ENCODE results near the gene TP73. TPM values are rescaled to one million over a fixed set of nuclear protein-coding genes. Genes with fewer than 3 reads are reported as not detected.

Gene TP73
- total RNA-seq, 1 donor from 2014 or later, result not detected

DNA sequence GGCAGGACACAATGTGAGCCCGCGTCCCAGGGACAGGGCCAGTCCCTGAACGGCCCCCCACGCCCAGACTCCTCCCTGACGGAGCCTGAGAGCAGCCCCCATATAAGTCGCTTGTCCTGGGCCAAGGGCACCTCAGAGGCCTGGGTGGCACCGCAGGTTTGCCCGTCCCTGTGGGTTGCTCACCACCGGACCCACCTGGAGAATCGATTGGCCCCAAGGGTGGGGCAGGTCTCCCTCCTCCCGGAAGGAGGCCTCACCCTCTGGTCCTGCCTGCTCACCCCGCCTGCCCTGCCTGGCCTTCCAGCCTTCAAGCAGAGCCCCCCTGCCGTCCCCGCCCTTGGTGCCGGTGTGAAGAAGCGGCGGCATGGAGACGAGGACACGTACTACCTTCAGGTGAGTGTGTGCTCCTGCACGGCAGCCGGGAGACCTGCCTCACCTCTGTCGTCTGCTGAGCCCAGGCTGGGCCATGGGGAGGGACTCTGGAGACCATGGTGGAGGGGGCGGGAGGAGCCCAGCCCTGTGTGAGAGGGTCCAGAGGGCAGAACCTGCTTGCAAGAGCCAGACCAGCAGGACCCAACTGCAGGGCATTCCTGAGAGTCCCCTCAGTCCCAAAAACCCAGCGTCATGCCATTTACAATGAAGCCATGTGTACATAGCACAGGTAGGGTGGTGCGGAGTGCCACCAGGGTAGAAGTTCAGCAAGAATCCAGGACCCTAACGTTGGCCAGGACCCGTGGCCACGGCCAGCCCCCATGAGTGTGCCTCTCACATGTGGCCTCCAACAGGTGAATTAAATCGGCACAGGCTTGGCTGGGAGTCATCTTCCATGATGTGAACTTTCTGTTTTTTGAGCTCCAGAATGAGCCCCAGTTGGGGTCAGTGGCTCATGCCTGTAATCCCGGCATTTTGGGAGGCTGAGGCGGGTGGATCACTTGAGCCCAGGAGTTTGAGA is 75.8 kb downstream of the TP73 start:
- H3K4me3 Mint-ChIP-seq (ENCODE audit: unreplicated experiment), result no peak overlapping the region
- TF ChIP-seq, protein P1, sequence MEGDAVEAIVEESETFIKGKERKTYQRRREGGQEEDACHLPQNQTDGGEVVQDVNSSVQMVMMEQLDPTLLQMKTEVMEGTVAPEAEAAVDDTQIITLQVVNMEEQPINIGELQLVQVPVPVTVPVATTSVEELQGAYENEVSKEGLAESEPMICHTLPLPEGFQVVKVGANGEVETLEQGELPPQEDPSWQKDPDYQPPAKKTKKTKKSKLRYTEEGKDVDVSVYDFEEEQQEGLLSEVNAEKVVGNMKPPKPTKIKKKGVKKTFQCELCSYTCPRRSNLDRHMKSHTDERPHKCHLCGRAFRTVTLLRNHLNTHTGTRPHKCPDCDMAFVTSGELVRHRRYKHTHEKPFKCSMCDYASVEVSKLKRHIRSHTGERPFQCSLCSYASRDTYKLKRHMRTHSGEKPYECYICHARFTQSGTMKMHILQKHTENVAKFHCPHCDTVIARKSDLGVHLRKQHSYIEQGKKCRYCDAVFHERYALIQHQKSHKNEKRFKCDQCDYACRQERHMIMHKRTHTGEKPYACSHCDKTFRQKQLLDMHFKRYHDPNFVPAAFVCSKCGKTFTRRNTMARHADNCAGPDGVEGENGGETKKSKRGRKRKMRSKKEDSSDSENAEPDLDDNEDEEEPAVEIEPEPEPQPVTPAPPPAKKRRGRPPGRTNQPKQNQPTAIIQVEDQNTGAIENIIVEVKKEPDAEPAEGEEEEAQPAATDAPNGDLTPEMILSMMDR (IDR thresholded peaks at IDR 0.05; ENCODE audit: unreplicated experiment), result no peak
- no peaks in the 10 kb centered on the region for H3K9me3 Mint-ChIP-seq (ENCODE audit: unreplicated experiment)
- no peak overlapping the region for H3K27ac Mint-ChIP-seq (ENCODE audit: unreplicated experiment)
- H3K4me1 Mint-ChIP-seq (ENCODE audit: unreplicated experiment), result no peaks in the 10 kb centered on the region
- H3K36me3 Mint-ChIP-seq (ENCODE audit: low read depth, unreplicated experiment), result no peaks in the 10 kb centered on the region
- no peak for DNase-seq (ENCODE audit: low spot score)
- H3K27me3 Mint-ChIP-seq (ENCODE audit: unreplicated experiment), result peaks cover 7% of the 10 kb centered on the region

DNA sequence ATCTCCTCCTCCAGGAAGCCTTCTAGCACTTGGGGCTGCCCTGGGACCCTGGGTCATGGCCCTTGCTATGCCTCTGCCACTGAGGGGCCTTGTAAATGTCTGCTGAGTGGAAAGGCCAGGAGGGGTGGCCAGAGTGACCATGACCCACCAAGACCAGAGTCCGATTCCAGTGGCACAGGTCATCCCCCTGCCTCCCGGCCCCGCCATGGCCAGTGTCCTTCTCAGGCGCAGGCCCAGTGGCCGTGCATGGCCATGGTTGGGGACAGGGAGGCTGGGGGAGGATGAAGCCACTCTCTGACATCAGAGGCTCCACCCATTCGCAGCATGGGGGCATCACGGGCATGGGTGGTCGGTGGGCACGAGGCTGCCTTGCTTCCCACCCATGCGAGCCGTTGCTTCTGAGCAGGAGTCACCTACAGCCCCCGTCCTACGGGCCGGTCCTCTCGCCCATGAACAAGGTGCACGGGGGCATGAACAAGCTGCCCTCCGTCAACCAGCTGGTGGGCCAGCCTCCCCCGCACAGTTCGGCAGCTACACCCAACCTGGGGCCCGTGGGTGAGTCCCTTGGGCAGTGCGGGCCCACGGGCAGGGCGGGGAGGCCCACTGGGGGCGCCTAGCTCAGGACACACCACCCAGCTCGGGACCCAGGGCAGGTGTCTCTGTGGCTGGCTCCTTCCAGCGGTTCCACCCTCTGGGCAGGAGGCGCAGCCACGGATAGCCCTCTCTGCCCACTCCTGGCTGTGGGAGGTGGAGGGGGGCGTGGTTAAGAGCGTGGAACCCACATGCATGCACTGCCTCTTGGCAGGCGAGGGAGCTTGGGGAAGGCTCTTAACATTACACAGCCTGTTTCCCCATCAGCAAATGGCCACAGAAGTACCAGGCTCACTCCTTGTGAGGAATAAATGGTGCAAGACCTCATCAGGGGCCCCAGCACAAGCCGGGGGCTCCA is 77.6 kb downstream of the TP73 start:
- no peaks in the 10 kb centered on the region for H3K36me3 Mint-ChIP-seq (ENCODE audit: low read depth, unreplicated experiment)
- no peak for DNase-seq (ENCODE audit: low spot score)
- TF ChIP-seq, protein P1 (IDR thresholded peaks at IDR 0.05; ENCODE audit: unreplicated experiment), result no peak
- no peak overlapping the region for H3K27ac Mint-ChIP-seq (ENCODE audit: unreplicated experiment)
- H3K9me3 Mint-ChIP-seq (ENCODE audit: unreplicated experiment), result no peaks in the 10 kb centered on the region
- H3K27me3 Mint-ChIP-seq (ENCODE audit: unreplicated experiment), result peaks cover 10% of the 10 kb centered on the region
- H3K4me1 Mint-ChIP-seq (ENCODE audit: unreplicated experiment), result no peaks in the 10 kb centered on the region
- H3K4me3 Mint-ChIP-seq (ENCODE audit: unreplicated experiment), result no peak overlapping the region

DNA sequence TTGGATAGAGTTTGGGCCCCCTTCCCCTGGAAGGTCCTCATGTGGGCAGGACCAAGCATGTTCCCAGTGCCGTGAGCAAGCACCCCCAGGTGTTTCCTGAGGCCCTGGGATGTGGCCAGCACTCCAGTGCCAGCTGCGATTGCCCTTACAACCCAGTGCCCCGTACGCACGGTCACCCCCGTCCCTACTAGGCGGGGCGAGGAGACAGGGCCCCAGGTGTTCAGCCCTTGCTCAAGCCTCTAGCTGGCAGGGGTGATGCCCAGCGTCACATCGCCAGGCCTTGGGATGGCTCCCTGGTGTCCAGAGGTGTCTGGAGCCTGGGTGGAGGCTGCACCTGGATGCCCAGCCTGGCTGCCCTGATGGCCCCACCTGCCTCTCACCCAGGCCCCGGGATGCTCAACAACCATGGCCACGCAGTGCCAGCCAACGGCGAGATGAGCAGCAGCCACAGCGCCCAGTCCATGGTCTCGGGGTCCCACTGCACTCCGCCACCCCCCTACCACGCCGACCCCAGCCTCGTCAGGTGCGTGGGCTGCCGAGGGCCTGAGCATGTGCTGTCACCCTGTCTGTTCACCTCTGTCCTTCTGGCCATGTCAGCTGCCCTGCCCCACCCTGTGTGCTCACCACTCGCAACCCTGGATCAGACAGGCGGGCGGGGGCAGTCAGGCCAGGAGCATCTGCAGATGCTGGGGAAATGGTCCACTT is 78.4 kb downstream of the TP73 start:
- Mint-ChIP-seq H3K27me3 (ENCODE audit: unreplicated experiment) (peaks cover 9% of the 10 kb centered on the region), H3K4me1 (ENCODE audit: unreplicated experiment) (no peaks in the 10 kb centered on the region), H3K9me3 (ENCODE audit: unreplicated experiment) (no peaks in the 10 kb centered on the region), H3K27ac (ENCODE audit: unreplicated experiment) (no peak overlapping the region), H3K4me3 (ENCODE audit: unreplicated experiment) (no peak overlapping the region), H3K36me3 (ENCODE audit: low read depth, unreplicated experiment) (peaks cover under 1% of the 10 kb centered on the region)
- TF ChIP-seq, protein P1 (IDR thresholded peaks at IDR 0.05; ENCODE audit: unreplicated experiment), result no peak
- DNase-seq (ENCODE audit: low spot score), result no peak

DNA sequence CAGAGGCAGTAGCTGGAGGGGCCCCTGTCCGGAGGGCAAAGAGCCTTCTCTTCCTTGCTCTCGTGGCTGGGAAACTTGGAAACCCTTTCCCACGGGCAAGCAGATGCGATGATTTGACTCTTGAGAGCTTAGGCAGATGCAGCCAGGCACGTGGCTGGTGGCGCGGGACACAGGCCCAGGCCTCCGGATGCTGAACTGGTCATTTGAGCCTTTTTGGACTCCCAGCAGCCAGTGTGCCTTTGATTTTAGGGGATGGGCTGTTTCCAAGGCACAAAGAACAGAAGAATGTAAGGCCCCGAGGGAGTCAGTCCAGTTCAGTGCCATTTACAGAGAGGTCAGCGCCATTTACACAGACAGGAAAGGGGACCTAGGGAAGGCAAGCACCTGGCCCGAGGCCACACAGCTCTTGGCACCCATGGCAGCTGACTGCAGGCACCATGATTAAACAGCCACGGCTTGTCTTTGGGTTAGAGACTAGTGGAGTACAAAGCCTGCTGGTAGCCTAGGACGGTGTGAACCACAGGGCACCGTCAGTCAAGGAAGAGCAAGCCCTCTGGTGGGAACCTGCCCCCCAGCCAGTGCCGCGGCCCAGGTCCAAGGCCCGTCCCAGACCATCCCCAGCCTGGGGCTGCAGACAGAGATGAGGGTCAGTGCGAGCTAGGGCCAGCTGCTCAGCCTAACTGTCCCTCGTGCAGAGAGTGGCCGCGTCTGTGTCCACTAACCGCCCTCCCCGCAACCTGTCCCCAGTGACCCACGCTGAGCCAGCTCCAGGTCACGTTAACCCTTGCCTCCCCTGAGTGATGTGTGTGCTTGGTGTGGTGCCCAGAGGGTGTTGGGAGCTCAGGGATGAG is 79.5 kb downstream of the TP73 start:
- H3K27me3 Mint-ChIP-seq (ENCODE audit: unreplicated experiment), result peaks cover 9% of the 10 kb centered on the region
- H3K9me3 Mint-ChIP-seq (ENCODE audit: unreplicated experiment), result no peaks in the 10 kb centered on the region
- no peaks in the 10 kb centered on the region for H3K4me1 Mint-ChIP-seq (ENCODE audit: unreplicated experiment)
- peaks cover 4% of the 10 kb centered on the region for H3K36me3 Mint-ChIP-seq (ENCODE audit: low read depth, unreplicated experiment)
- TF ChIP-seq, protein P1 (IDR thresholded peaks at IDR 0.05; ENCODE audit: unreplicated experiment), result no peak
- H3K4me3 Mint-ChIP-seq (ENCODE audit: unreplicated experiment), result no peak overlapping the region
- H3K27ac Mint-ChIP-seq (ENCODE audit: unreplicated experiment), result no peak overlapping the region
- DNase-seq (ENCODE audit: low spot score), result no peak

Data from endothelial cell (in vitro differentiated cells).